Stomach smooth muscle (tissue), 2 donors: ENCODE data around the gene KIF3C.
"Not testable (repeated sequence)": the region's sequence is repeated elsewhere in the genome, so short reads cannot be mapped to it uniquely, and the experiment has no call there.

Experiments
- H3K27ac ChIP-seq: one replicate; pipeline ENCODE4 v1.7.0; 2013; ENCODE audit warnings: mild to moderate bottlenecking, low read length, inconsistent platforms
- H3K27me3 ChIP-seq, 2 donors: one replicate each; pipeline ENCODE4 v1.7.0; 2013; ENCODE audit warnings: low read length in 2 of 2; ENCODE audit not compliant: insufficient read depth in 2 of 2, control insufficient read depth in 1 of 2
- H3K36me3 ChIP-seq, 2 donors: one replicate each; pipeline ENCODE4 v1.7.0; 2013; ENCODE audit warnings: low read length in 2 of 2; ENCODE audit not compliant: control insufficient read depth in 2 of 2, insufficient read depth in 2 of 2
- H3K4me1 ChIP-seq: one replicate; pipeline ENCODE4 v1.7.0; 2013; ENCODE audit warnings: low read length; ENCODE audit not compliant: control insufficient read depth, insufficient read depth
- H3K4me3 ChIP-seq, 2 donors: one replicate each; pipeline ENCODE4 v1.7.0; 2013; ENCODE audit warnings: low read length in 2 of 2
- H3K9ac ChIP-seq, 2 donors: one replicate each; pipeline ENCODE4 v1.7.0; 2013; ENCODE audit warnings: low read length in 2 of 2, mild to moderate bottlenecking in 1 of 2
- H3K9me3 ChIP-seq, 2 donors: one replicate each; pipeline ENCODE4 v1.7.0; 2013; ENCODE audit warnings: low read length in 2 of 2; ENCODE audit not compliant: control insufficient read depth in 2 of 2
- donor health status: healthy.
- donor health status: Pancreatic carcinoma.

Gene KIF3C

GRCh38 chr2:26011990-26012856, 29.9 kb upstream of the KIF3C start:
- H3K9ac ChIP-seq: no peak overlapping the region
- no peaks in the 10 kb centered on the region for H3K9me3 ChIP-seq
- H3K27ac ChIP-seq: no peak overlapping the region
- H3K36me3 ChIP-seq: no peaks in the 10 kb centered on the region
- H3K27me3 ChIP-seq: no peaks in the 10 kb centered on the region
- H3K4me3 ChIP-seq: no peak overlapping the region
- no peaks in the 10 kb centered on the region for H3K4me1 ChIP-seq

DNA sequence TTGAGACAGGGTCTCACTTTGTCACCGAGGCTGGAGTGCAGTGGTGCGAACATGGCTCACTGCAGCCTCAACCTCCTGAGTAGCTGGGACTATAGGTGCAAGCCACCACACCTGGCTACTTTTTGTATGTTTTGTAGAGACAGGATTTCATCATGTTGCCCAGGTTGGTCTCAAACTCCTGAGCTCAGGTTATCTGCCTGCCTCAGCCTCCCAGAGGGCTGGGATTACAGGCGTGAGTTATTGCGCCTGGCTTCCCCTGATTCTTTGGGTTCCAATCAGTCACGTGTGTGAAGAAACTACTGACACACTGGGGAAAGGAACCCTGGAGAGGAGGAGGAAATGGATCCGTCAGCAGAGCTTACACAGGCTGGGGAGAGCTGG, 29.3 kb upstream of the KIF3C start:
- H3K4me3 ChIP-seq: no peak overlapping the region
- no peak overlapping the region for H3K9ac ChIP-seq
- no peaks in the 10 kb centered on the region for H3K36me3 ChIP-seq
- H3K4me1 ChIP-seq: no peaks in the 10 kb centered on the region
- no peak overlapping the region for H3K27ac ChIP-seq
- H3K9me3 ChIP-seq: no peaks in the 10 kb centered on the region
- H3K27me3 ChIP-seq: no peaks in the 10 kb centered on the region

DNA sequence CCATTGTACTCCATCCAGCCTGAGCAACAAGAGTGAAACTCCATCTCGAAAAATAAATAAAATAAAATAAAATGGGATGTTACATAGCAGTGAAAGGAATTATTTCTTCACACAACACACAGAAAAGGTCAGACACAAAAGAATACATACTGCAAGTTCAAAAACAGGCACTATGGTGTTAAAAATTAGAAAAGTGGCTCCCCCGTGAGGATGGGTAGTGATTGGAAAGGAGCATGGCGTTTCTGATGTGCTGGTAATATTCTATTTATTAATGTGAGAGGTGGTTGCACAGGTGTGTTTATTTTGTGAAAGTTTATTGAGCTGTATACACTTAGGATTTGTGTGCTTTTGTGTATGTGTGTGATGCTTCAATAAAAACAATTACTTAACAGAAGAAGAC, 28.6 kb upstream of the KIF3C start:
- Histone ChIP-seq H3K4me3 (no peak overlapping the region), H3K27me3 (no peaks in the 10 kb centered on the region), H3K36me3 (no peaks in the 10 kb centered on the region), H3K4me1 (no peaks in the 10 kb centered on the region), H3K9ac (no peak overlapping the region), H3K27ac (no peak overlapping the region), H3K9me3 (no peaks in the 10 kb centered on the region)

- no peaks in the 10 kb centered on the region for H3K27me3 ChIP-seq
- no peaks in the 10 kb centered on the region for H3K36me3 ChIP-seq
- H3K4me1 ChIP-seq: no peaks in the 10 kb centered on the region
- no peaks in the 10 kb centered on the region for H3K9me3 ChIP-seq
- no peak overlapping the region for H3K27ac ChIP-seq
- H3K4me3 ChIP-seq: no peak overlapping the region
- H3K9ac ChIP-seq: no peak overlapping the region
These were observed 27.3 kb upstream of the KIF3C start for GRCh38 chr2:26009567-26009963.

DNA sequence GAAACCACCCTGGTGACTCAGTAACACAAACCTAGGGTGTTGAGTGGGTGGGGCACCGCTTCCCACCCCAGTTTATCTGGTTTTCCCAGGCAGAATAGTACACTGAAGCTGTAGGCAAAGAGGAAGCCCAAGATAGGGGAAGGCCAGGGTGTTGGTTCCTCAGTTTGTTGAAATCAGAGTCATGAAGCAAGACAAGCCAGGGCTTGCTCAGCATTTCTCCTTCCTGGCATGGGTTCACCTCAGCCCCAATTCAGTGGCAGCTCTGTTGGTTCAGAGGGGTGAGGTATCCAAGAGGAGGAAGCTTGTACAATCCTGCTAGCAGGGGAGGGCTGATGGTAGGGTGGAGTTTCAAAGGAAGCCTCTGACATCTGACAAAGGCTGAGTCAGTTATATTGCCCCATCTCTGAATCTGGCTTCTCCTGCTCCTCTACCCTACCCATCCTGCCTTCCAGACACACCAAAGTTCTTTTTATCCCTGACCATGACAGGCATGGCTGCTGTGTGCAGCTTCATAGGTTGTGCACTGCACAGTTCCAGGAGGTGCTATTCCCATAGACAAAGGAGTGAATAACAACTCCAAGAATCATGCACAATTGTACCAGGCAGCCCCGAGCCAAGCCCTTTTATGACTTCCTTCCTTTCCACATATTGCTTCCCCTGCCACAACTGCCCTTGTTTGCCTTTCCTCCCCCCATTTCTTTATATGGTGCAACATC, 26.7 kb upstream of the KIF3C start:
- H3K9me3 ChIP-seq: no peaks in the 10 kb centered on the region
- H3K9ac ChIP-seq: no peak overlapping the region
- no peak overlapping the region for H3K4me3 ChIP-seq
- no peaks in the 10 kb centered on the region for H3K36me3 ChIP-seq
- H3K27ac ChIP-seq: no peak overlapping the region
- no peaks in the 10 kb centered on the region for H3K4me1 ChIP-seq
- H3K27me3 ChIP-seq: no peaks in the 10 kb centered on the region

- no peak overlapping the region for H3K4me3 ChIP-seq
- no peaks in the 10 kb centered on the region for H3K9me3 ChIP-seq
- H3K4me1 ChIP-seq: no peaks in the 10 kb centered on the region
- H3K27ac ChIP-seq: no peak overlapping the region
- no peaks in the 10 kb centered on the region for H3K27me3 ChIP-seq
- H3K36me3 ChIP-seq: no peaks in the 10 kb centered on the region
- no peak overlapping the region for H3K9ac ChIP-seq
These were observed 25.8 kb upstream of the KIF3C start for GRCh38 chr2:26008095-26008494.

GRCh38 chr2:26002632-26003310, 20.5 kb upstream of the KIF3C start:
- H3K36me3 ChIP-seq: no peaks in the 10 kb centered on the region
- no peaks in the 10 kb centered on the region for H3K9me3 ChIP-seq
- H3K27ac ChIP-seq: peak overlapping the region; percentile 75
- no peaks in the 10 kb centered on the region for H3K27me3 ChIP-seq
- H3K9ac ChIP-seq: no peak overlapping the region
- no peak overlapping the region for H3K4me3 ChIP-seq
- peaks cover 19% of the 10 kb centered on the region for H3K4me1 ChIP-seq

DNA sequence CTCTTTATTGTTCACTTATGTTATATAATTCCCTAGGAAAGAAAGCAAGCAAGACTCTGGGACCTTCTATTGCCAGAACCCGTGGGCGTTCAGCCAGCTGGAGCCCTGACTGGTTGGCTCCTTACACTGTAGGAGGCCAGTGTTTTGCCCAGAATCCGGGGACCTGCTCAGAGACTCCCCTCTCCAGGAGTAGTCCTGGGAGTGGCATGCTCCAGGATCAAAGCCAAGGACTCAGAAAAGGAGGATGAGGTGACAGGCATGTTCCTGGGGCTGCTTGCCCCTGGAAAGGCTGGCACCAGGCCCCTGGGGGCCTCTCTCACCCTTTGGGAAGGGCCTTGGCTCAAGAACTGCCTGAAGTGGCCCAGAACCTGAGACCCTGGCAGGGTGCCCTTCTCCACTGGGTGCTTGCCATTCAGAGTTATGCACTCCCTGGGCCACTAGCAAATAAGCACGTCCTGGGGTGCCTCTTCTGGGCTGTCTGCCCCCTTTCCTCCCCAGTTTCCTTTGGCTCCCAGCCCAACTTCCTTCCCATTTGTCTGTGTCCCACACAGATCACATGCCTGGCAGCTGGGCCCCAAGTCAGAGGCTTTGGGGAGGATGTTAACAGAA, 19.6 kb upstream of the KIF3C start:
- Histone ChIP-seq H3K36me3 (no peaks in the 10 kb centered on the region), H3K9ac (peak overlapping the region in 1 of 2 donors; percentile 21), H3K27ac (peak overlapping the region; percentile 75), H3K9me3 (no peaks in the 10 kb centered on the region), H3K4me1 (peaks cover 19% of the 10 kb centered on the region), H3K4me3 (peak overlapping the region in 1 of 2 donors; percentile 29), H3K27me3 (no peaks in the 10 kb centered on the region)

DNA sequence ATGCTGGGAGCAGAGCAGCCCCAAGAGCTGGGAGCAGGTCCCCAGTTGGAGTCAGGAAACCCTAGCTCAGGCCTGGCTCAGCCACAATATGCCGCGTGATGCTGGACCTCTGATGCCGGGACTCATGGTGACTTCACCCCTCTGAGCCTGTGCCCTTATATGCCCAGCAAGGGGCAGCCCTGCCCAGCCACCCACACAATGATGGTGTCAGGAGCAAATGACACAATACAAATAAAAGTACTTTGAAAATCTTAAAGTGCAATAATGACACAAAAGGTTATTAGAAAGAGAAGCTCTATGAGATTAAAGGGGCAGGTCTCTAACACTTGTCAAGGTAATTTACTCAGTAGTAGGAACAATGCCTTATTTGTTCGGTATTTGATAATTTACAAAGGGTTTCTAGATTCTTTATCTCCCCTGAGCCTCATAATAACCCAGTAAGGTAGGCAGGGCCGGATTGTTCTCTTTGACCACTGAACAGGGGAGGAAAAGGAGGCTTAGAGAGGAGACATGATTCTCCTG, 18.3 kb upstream of the KIF3C start:
- Histone ChIP-seq H3K9me3 (no peaks in the 10 kb centered on the region), H3K4me3 (no peak overlapping the region), H3K27ac (no peak overlapping the region), H3K27me3 (no peaks in the 10 kb centered on the region), H3K36me3 (no peaks in the 10 kb centered on the region), H3K9ac (no peak overlapping the region), H3K4me1 (peaks cover 19% of the 10 kb centered on the region)

DNA sequence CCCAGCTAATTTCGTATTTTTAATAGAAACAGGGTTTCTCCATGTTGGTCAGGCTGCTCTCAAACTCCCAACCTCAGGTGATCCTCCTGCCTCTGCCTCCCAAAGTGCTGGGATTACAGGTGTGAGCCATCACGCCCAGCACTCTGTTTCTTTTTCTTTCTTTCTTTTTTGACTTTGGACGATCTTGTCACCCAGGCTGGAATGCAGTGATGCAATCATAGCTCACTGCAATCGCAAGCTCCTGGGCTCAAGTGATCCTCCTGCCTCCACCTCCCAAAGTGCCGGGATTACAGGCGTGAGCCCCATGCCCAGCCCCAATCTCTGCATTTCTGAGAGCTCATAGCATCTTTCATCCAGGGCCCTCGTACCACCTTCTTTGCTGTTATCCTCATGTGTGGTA, 17.1 kb upstream of the KIF3C start:
- not testable (repeated sequence) for H3K27ac ChIP-seq, H3K9ac ChIP-seq, H3K36me3 ChIP-seq, H3K9me3 ChIP-seq, H3K27me3 ChIP-seq, H3K4me3 ChIP-seq
- H3K4me1 ChIP-seq: peaks cover 19% of the 10 kb centered on the region
